Mesendoderm (in vitro differentiated cells): Measurements from ENCODE around the gene ZFTA.

ENCODE experiments used
- DNase-seq: peaks from one replicate; pipeline ENCODE4 v3.0.0; 2013
- H2AK5ac ChIP-seq: 2 replicates; pipeline ENCODE4 v1.6.1; 2013; ENCODE audit warnings: low read length, inconsistent platforms
- H2BK120ac ChIP-seq: 2 replicates; pipeline ENCODE4 v1.6.1; 2013; ENCODE audit warnings: low read depth, mild to moderate bottlenecking, low read length, moderate library complexity, mixed read lengths
- H2BK15ac ChIP-seq: replicated peaks from 2 replicates; pipeline ENCODE4 v1.6.1; 2013; ENCODE audit warnings: low read depth, mild to moderate bottlenecking, moderate library complexity
- H2BK5ac ChIP-seq: 2 replicates; pipeline ENCODE4 v1.6.1; 2013; ENCODE audit warnings: low read length, inconsistent platforms
- H3K18ac ChIP-seq: 2 replicates; pipeline ENCODE4 v1.6.1; 2013; ENCODE audit warnings: mild to moderate bottlenecking, low read length, mixed read lengths
- H3K23ac ChIP-seq: one replicate; pipeline ENCODE4 v1.6.1; 2013; ENCODE audit warnings: low read length
- H3K27ac ChIP-seq: 2 replicates; pipeline ENCODE4 v1.5.1; 2013; ENCODE audit warnings: low read depth, mild to moderate bottlenecking, inconsistent platforms, low read length, moderate library complexity
- H3K27me3 ChIP-seq: 2 replicates; pipeline ENCODE4 v1.6.1; 2013; ENCODE audit warnings: low read length, control low read depth, mild to moderate bottlenecking, inconsistent platforms; ENCODE audit not compliant: insufficient read depth, poor library complexity
- H3K36me3 ChIP-seq: 2 replicates; pipeline ENCODE4 v1.6.1; 2013; ENCODE audit warnings: low read length, inconsistent platforms; ENCODE audit not compliant: control insufficient read depth, insufficient read depth
- H3K4ac ChIP-seq: one replicate; pipeline ENCODE4 v1.6.1; 2013; ENCODE audit warnings: low read depth, mild to moderate bottlenecking, low read length, moderate library complexity
- H3K4me1 ChIP-seq: 2 replicates; pipeline ENCODE4 v1.6.1; 2013; ENCODE audit warnings: low read depth, low read length, inconsistent platforms; ENCODE audit not compliant: control insufficient read depth
- H3K4me2 ChIP-seq: 2 replicates; pipeline ENCODE4 v1.6.1; 2013; ENCODE audit warnings: low read length
- H3K4me3 ChIP-seq: 2 replicates; pipeline ENCODE4 v1.5.1; 2013; ENCODE audit warnings: mild to moderate bottlenecking, low read length
- H3K56ac ChIP-seq: one replicate; pipeline ENCODE4 v1.6.1; 2013; ENCODE audit warnings: low read length
- H3K79me1 ChIP-seq: 2 replicates; pipeline ENCODE4 v1.6.1; 2013; ENCODE audit warnings: low read length, inconsistent platforms
- H3K79me2 ChIP-seq: 2 replicates; pipeline ENCODE4 v1.6.1; 2013; ENCODE audit warnings: mild to moderate bottlenecking, low read length; ENCODE audit not compliant: control insufficient read depth, insufficient read depth
- H3K9ac ChIP-seq: 2 replicates; pipeline ENCODE4 v1.6.1; 2013; ENCODE audit warnings: low read length, inconsistent platforms
- H4K5ac ChIP-seq: one replicate; pipeline ENCODE4 v1.6.1; 2013; ENCODE audit warnings: low read length
- H4K8ac ChIP-seq: one replicate; pipeline ENCODE4 v1.6.1; 2013; ENCODE audit warnings: low read depth, mild to moderate bottlenecking, control low read depth, low read length, moderate library complexity
- WGBS: extraction: QIAGEN DNeasy Blood & Tissue Kit; methylation state at CpG from one replicate; pipeline ENCODE4 v1.1.7; 2013; ENCODE audit warnings: low lambda C conversion rate, missing lambda C conversion rate; ENCODE audit not compliant: insufficient coverage; ENCODE audit errors: extremely low coverage; 5-methylcytosine and 5-hydroxymethylcytosine counted together

Gene ZFTA

GRCh38 chr11:63760487-63761079 is 8.0 kb downstream of the ZFTA start:
- Histone ChIP-seq H2BK15ac (no peak overlapping the region), H3K27me3 (no peaks in the 10 kb centered on the region), H3K4me2 (peak overlapping the region; percentile 64), H3K4me3 (no peak overlapping the region), H2BK120ac (no peak overlapping the region), H3K18ac (no peak overlapping the region), H3K4me1 (peaks cover 10% of the 10 kb centered on the region), H3K36me3 (no peaks in the 10 kb centered on the region), H3K9ac (peak overlapping the region; percentile 99), H2AK5ac (no peak overlapping the region), H3K23ac (peak overlapping the region; percentile 94), H3K79me2 (peaks cover 27% of the 10 kb centered on the region), H3K27ac (no peak overlapping the region), H3K79me1 (peaks cover 4% of the 10 kb centered on the region), H4K8ac (no peak overlapping the region), H3K4ac (no peak overlapping the region), H2BK5ac (no peak overlapping the region), H3K56ac (peak overlapping the region; percentile 62), H4K5ac (no peak overlapping the region)
- DNase-seq = no peak
- no CpG with 5 or more reads among the region's 5 CpGs for WGBS

GRCh38 chr11:63756919-63757761 is 11.4 kb downstream of the ZFTA start:
- Histone ChIP-seq H3K36me3 (no peaks in the 10 kb centered on the region), H3K23ac (no peak overlapping the region), H2AK5ac (no peak overlapping the region), H2BK120ac (no peak overlapping the region), H3K27ac (no peak overlapping the region), H3K27me3 (no peaks in the 10 kb centered on the region), H3K4ac (no peak overlapping the region), H3K18ac (no peak overlapping the region), H3K79me2 (peaks cover 14% of the 10 kb centered on the region), H3K79me1 (peaks cover 6% of the 10 kb centered on the region), H3K4me3 (no peak overlapping the region), H3K9ac (no peak overlapping the region), H2BK5ac (no peak overlapping the region), H3K56ac (no peak overlapping the region), H3K4me1 (peaks cover 8% of the 10 kb centered on the region), H4K8ac (no peak overlapping the region), H2BK15ac (no peak overlapping the region), H3K4me2 (no peak overlapping the region), H4K5ac (no peak overlapping the region)
- DNase-seq = no peak
- WGBS = no CpG with 5 or more reads among the region's 5 CpGs

GRCh38 chr11:63749624-63750023 is 19.0 kb downstream of the ZFTA start:
- Histone ChIP-seq H2AK5ac (no peak overlapping the region), H2BK5ac (no peak overlapping the region), H2BK120ac (no peak overlapping the region), H3K56ac (no peak overlapping the region), H3K4ac (no peak overlapping the region), H3K23ac (no peak overlapping the region), H3K4me1 (no peaks in the 10 kb centered on the region), H3K4me3 (no peak overlapping the region), H3K4me2 (no peak overlapping the region), H4K8ac (no peak overlapping the region), H2BK15ac (no peak overlapping the region), H3K27ac (no peak overlapping the region), H3K79me1 (peaks cover 2% of the 10 kb centered on the region), H3K18ac (no peak overlapping the region), H3K79me2 (no peaks in the 10 kb centered on the region), H4K5ac (no peak overlapping the region), H3K9ac (no peak overlapping the region), H3K36me3 (peaks cover 4% of the 10 kb centered on the region), H3K27me3 (no peaks in the 10 kb centered on the region)
- DNase-seq = no peak
- WGBS = no CpG with 5 or more reads among the region's 4 CpGs

- no CpG with 5 or more reads among the region's 3 CpGs for WGBS
Measured at GRCh38 chr11:63747011-63747410, 21.6 kb downstream of the ZFTA start.

GRCh38 chr11:63745304-63746170 is 23.0 kb downstream of the ZFTA start:
- Histone ChIP-seq H3K4me2 (no peak overlapping the region), H2BK5ac (no peak overlapping the region), H3K79me1 (no peaks in the 10 kb centered on the region), H4K8ac (no peak overlapping the region), H3K4me1 (no peaks in the 10 kb centered on the region), H3K36me3 (peaks cover 2% of the 10 kb centered on the region), H2BK120ac (no peak overlapping the region), H4K5ac (no peak overlapping the region), H3K23ac (no peak overlapping the region), H3K9ac (no peak overlapping the region), H3K4ac (no peak overlapping the region), H3K79me2 (no peaks in the 10 kb centered on the region), H3K56ac (no peak overlapping the region), H3K27me3 (no peaks in the 10 kb centered on the region), H3K27ac (no peak overlapping the region), H3K4me3 (no peak overlapping the region), H2AK5ac (no peak overlapping the region), H2BK15ac (no peak overlapping the region), H3K18ac (no peak overlapping the region)
- WGBS = no CpG with 5 or more reads among the region's 13 CpGs
- no peak for DNase-seq

More at GRCh38 chr11:63747011-63747410, 21.6 kb downstream of the ZFTA start:
- Histone ChIP-seq H4K5ac (no peak overlapping the region), H2AK5ac (no peak overlapping the region), H3K23ac (no peak overlapping the region), H3K4me2 (no peak overlapping the region), H2BK5ac (no peak overlapping the region), H3K27me3 (no peaks in the 10 kb centered on the region), H3K79me1 (no peaks in the 10 kb centered on the region), H2BK120ac (no peak overlapping the region), H3K79me2 (no peaks in the 10 kb centered on the region), H3K9ac (no peak overlapping the region), H4K8ac (no peak overlapping the region), H3K36me3 (peaks cover 4% of the 10 kb centered on the region), H3K27ac (no peak overlapping the region), H3K56ac (no peak overlapping the region), H3K18ac (no peak overlapping the region), H2BK15ac (no peak overlapping the region), H3K4me3 (no peak overlapping the region), H3K4me1 (no peaks in the 10 kb centered on the region), H3K4ac (no peak overlapping the region)
- DNase-seq = no peak
